Measurements from ENCODE around the gene ST6GALNAC3.

DNA sequence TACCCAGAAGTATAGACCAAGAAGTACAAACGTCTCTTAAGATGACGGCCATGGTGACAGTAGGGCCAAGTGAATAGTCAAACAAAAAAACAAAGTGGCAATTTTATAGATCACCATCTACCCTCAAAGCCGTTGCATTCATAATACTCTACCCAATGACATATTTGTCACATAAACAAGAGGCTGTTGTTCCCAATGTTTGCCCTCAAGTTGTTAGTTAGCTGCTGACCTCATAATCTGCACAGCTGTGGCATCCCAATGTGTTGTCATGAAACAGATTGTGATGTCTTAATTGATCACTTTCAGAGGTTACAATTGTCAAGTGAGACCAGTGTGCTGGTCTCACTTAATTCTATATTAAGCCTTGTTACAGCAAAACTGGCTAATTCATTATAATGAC, 333.8 kb downstream of the ST6GALNAC3 start:
- no peak for TF ChIP-seq POLR2A (IDR thresholded peaks at IDR 0.05)
- TF ChIP-seq, protein P1, sequence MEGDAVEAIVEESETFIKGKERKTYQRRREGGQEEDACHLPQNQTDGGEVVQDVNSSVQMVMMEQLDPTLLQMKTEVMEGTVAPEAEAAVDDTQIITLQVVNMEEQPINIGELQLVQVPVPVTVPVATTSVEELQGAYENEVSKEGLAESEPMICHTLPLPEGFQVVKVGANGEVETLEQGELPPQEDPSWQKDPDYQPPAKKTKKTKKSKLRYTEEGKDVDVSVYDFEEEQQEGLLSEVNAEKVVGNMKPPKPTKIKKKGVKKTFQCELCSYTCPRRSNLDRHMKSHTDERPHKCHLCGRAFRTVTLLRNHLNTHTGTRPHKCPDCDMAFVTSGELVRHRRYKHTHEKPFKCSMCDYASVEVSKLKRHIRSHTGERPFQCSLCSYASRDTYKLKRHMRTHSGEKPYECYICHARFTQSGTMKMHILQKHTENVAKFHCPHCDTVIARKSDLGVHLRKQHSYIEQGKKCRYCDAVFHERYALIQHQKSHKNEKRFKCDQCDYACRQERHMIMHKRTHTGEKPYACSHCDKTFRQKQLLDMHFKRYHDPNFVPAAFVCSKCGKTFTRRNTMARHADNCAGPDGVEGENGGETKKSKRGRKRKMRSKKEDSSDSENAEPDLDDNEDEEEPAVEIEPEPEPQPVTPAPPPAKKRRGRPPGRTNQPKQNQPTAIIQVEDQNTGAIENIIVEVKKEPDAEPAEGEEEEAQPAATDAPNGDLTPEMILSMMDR (IDR thresholded peaks at IDR 0.05), result no peak

Data from testis (tissue), 2 donors.